GM21447 (cell line): ENCODE data around the gene BABAM2.

Source experiments
- ATAC-seq: cut with Tn5 transposase; IDR thresholded peaks from one replicate; pipeline ENCODE4 v1.9.1; 2021; ENCODE audit not compliant: unreplicated experiment

BABAM2 gene

GRCh38 chr2:28152585-28153280, 262.2 kb downstream of the BABAM2 start:
- no peak for ATAC-seq

DNA sequence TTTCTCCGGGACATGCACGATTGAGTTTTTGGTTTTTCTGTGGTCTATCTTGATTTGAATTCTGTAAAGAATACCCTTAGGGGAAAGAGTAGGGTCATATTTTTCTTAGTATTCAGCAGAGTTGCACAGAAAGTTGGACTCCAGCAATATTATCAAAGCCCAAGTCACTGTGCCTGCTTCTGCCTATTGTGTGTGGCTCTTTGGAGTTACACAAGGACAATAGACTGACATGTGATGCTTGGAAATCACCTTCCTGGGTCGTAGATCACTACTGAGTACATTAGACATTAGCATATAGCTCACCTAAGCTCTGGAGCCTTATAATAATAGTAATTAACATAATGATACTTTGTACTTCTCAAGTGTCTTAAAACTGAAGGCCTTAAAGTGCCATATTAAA, 263.3 kb downstream of the BABAM2 start:
- no peak for ATAC-seq

DNA sequence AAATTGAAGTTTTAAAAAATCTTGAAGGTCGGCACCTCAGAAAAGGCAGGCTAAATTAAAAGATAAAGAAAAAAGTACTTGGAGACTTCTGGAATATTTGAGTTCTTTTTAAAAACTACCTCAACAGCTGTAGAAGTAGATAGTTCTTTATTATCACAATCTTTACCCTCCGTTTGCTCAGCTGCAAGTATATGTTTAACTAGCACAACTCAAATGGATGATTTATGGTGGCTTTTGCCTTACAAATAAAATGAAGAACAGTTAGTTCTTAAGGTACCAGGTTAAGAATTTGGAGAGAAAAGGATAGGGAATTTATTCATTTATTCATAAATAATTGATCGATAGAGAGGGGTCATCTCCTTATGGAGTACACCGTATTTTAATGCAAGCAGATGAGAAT, 264.6 kb downstream of the BABAM2 start:
- no peak for ATAC-seq

DNA sequence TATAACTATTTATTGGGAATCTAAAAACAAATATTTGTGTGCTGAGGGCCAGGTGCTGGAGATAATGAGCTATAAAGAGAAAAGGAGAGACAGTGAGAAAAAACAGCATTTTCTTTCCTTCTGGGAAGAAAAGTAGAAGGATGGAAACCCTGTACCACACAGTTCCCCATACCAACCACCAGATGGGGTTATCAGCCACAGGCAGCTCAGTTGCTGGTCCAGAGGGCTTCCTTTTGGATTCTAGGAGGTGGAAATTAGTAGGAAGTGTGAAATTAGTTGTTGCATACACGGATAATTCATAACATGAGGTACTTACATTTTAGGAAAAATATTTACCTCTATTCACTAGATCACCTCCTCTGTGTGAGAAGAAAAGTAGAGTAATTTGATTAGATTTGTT, 265.1 kb downstream of the BABAM2 start:
- no peak for ATAC-seq

- ATAC-seq: no peak
Measured at GRCh38 chr2:28158791-28159190, 268.3 kb downstream of the BABAM2 start.

- ATAC-seq: no peak
Measured at GRCh38 chr2:28160986-28161425, 270.5 kb downstream of the BABAM2 start.

DNA sequence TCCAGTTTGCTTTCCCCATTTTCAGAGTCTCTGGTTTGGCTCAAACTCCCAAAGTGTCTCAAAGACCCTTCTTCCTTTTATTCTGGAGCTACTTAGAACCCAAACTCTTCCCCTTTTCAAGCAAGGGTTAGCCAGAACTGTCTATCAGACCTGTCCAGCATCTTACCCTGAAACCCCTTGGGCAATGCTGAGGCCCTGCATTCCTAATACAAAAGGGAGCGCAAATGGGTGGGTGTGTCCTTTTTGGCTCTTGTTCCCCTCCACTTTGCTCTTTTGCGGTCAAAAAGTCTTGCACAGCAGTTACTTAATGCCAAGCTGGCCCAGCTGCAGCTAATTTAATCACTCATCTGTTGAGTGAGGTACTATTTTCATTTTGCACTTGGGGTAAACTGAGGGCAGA, 270.9 kb downstream of the BABAM2 start:
- no peak for ATAC-seq

DNA sequence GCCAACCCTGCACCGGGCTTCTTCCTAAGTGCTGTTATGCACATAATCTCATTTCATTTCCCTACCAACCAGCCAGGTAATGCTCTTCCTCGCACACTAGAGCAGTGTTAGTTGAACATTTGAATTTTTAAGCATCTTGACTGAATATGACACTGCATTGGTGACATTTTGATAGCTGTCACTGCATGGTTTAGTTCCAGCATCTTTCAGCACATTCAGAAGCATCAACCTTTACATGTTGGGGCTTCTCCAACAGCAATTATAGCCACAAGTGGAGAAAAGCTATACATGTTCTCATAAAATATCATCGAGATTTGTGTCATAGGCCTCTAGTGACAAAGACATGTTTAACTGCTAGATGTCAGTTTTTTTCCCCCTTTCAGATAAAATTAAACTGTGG, 272.0 kb downstream of the BABAM2 start:
- ATAC-seq: no peak

GRCh38 chr2:28163028-28163427, 272.5 kb downstream of the BABAM2 start:
- no peak for ATAC-seq

- no peak for ATAC-seq
Measured at GRCh38 chr2:28163627-28164279, 273.2 kb downstream of the BABAM2 start.

DNA sequence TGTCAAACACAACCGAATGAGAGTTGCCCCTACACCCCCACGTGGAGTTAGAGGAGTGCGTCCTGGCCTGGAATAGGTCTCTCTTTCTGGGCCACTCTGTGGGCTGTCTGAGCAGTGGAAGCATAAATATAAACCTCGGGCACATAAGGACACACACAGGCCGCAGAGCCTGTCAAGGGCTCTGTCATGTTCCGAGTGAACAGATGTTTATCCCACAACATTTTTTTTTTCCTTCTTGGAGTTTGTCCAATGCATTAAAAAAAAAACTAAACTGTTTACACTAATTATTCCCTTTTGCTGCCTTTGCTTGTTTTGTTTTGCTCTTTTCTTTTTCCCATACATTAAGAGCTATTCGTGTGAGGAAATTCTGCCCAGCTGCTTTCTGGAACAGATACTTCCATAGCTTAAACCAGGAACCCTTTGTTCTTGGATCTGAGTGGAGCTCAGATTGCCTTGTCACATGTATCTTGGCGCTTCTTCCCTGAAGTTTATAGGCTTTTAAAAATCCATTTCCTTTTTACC, 273.8 kb downstream of the BABAM2 start:
- no peak for ATAC-seq

DNA sequence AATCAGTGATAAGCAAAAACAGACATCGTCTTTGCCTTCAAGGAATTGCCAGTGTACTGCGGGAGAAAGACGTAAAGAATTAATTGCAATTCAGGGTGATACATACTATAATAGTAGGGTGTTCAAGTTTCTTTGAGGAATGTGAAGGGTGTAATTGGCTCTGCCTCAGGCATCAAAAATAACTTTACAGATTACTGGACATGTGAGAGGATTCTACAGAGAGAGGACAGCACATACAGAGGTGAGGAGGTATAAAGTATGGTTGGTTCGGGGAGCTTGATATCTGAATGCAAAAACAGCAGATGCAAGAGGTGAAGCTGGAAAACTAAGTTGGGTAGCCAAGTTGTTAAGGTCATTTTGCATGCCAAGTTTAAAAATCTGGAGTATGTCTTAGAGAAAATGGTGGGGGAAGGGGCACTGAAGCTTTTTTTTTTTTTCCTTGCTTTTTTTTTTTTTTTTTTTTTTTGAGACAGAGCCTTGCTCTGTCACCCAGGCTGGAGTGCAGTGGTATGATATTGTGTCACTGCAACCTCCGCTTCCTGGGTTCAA, 274.6 kb downstream of the BABAM2 start:
- ATAC-seq: no peak

GRCh38 chr2:28166956-28167355, 276.4 kb downstream of the BABAM2 start:
- ATAC-seq: no peak

- ATAC-seq: no peak
Measured at GRCh38 chr2:28168376-28168775, 277.8 kb downstream of the BABAM2 start.

GRCh38 chr2:28169492-28169891, 279.0 kb downstream of the BABAM2 start:
- ATAC-seq: no peak

- ATAC-seq: no peak
Measured at GRCh38 chr2:28172114-28172898, 281.8 kb downstream of the BABAM2 start.

- ATAC-seq: no peak
Measured at GRCh38 chr2:28173377-28173776, 282.8 kb downstream of the BABAM2 start.

DNA sequence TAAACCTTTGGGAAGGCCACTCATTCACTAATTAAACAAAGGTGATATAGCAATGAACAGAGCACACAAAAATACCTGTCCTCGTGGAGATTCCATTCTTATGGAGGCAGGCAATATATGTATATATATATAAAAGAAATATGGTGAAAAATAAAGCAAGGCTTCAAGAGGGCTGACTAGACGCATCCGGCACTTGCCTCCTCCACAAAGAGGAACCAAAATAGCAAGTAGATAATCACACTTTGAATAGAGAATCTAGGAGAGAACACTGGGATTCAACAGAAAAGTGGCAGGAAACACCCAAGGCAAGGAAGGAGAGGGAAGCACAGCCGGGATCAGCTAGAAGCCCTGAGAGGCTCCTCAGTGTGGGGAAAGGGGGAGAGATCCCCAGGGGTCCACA, 283.7 kb downstream of the BABAM2 start:
- ATAC-seq: no peak

- no peak for ATAC-seq
Measured at GRCh38 chr2:28175028-28175427, 284.5 kb downstream of the BABAM2 start.

- no peak for ATAC-seq
Measured at GRCh38 chr2:28178946-28179345, 288.4 kb downstream of the BABAM2 start.

DNA sequence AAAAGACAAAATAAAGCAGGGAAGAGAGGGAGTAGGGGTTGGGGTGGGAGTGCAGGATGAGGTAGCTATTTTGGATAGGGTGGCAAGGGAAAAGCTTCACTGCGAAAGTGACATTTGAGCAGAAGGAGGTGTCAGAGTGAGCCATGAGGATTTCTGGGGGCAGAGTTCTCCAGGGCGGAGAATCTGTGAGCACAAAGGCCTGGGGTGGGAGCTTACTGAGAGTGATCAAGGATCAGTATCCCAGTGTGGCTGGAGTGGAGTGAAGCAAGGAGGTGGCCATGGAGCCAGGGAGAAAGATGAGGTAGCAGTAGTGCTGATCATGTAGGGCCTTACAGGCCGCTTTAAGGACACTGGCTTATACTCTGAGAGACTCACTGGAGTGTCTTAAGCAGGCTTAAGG, 291.3 kb downstream of the BABAM2 start:
- ATAC-seq: no peak
